B cell (primary cell): ENCODE data around the gene ADAMTSL2. TPM values are rescaled to one million over a fixed set of nuclear protein-coding genes. Genes with fewer than 3 reads are reported as not detected.

ENCODE experiments used
- ATAC-seq: fragments of 200-7000 bp; cut with Tn5 transposase; one replicate; pipeline ENCODE4 v1.10.0; 2021; ENCODE audit warnings: low read depth, mild to moderate bottlenecking, moderate number of reproducible peaks, moderate library complexity
- CTCF ChIA-PET: fragments of 350-600 bp; sonication (Branson Sonifier 250); formaldehyde crosslinking; loops from one replicate; lab custom pipeline; 2021; ENCODE audit warnings: antibody characterized with exemption, inconsistent platforms; lab: Charles Lee
- POLR2A ChIA-PET: fragments of 350-600 bp; sonication (Branson Sonifier 250); formaldehyde crosslinking; loops from one replicate; lab custom pipeline; 2021; ENCODE audit warnings: antibody characterized with exemption; lab: Charles Lee
- DNase-seq: peaks from one replicate; pipeline ENCODE4 v3.0.0; 2013
- H2AFZ ChIP-seq: 2 replicates; pipeline ENCODE4 v1.6.1; 2012; ENCODE audit warnings: mild to moderate bottlenecking, low read depth, low read length; ENCODE audit not compliant: insufficient read depth, poor library complexity, severe bottlenecking
- H3K27ac ChIP-seq, 2 donors: 1 replicate in 1 of 2; 2 replicates in 1 of 2; pipeline ENCODE4 v1.5.1; 2012 to 2013; ENCODE audit warnings: low read length in 2 of 2, mild to moderate bottlenecking in 2 of 2, moderate library complexity in 1 of 2
- H3K27me3 ChIP-seq, 4 experiments: fragments of 200-600 bp in 1 of 4; sonication (generic) in 1 of 4; replicated peaks in 1 of 4; 1 replicate in 2 of 4; 2 replicates in 2 of 4; pipeline versions ENCODE4 v1.6.1 to v1.7.0; 2013 to 2016; ENCODE audit warnings: low read length in 3 of 4, mild to moderate bottlenecking in 2 of 4, mixed read lengths in 1 of 4, moderate library complexity in 1 of 4; ENCODE audit not compliant: insufficient read depth in 4 of 4, control insufficient read depth in 3 of 4; ENCODE audit errors: control extremely low read depth in 1 of 4
- H3K36me3 ChIP-seq, 2 experiments: replicated peaks in 1 of 2; 1 replicate in 1 of 2; 2 replicates in 1 of 2; pipeline versions ENCODE4 v1.6.1 to v1.7.1; 2013; ENCODE audit warnings: low read length in 1 of 2; ENCODE audit not compliant: insufficient read depth in 2 of 2, control insufficient read depth in 1 of 2; ENCODE audit errors: control extremely low read depth in 1 of 2, extremely low read depth in 1 of 2
- H3K4me1 ChIP-seq, 2 donors: fragments of 200-600 bp in 1 of 2; sonication (generic) in 1 of 2; 1 replicate in 1 of 2; 2 replicates in 1 of 2; pipeline versions ENCODE4 v1.5.1 to v1.6.1; 2013 to 2017; ENCODE audit warnings: low read length in 2 of 2; ENCODE audit not compliant: control insufficient read depth in 2 of 2, insufficient read depth in 2 of 2
- H3K4me2 ChIP-seq: replicated peaks from 2 replicates; pipeline ENCODE3; 2012; ENCODE audit warnings: mild to moderate bottlenecking, low read depth, low read length; ENCODE audit not compliant: poor library complexity, severe bottlenecking
- H3K4me3 ChIP-seq, 5 experiments: fragments of 200-600 bp in 1 of 5; sonication (generic) in 1 of 5; 1 replicate in 3 of 5; 2 replicates in 2 of 5; pipeline versions ENCODE4 v1.5.1 to v1.7.0; 2011 to 2016; ENCODE audit warnings: low read length in 4 of 5, mild to moderate bottlenecking in 4 of 5, low read depth in 2 of 5, control low read depth in 1 of 5, moderate library complexity in 1 of 5; ENCODE audit not compliant: insufficient read depth in 1 of 5; ENCODE audit errors: control extremely low read depth in 1 of 5, extremely low read depth in 1 of 5
- H3K79me2 ChIP-seq: fragments of 200-600 bp; sonication (generic); one replicate; pipeline ENCODE4 v1.6.0; 2016; ENCODE audit warnings: low read length; ENCODE audit not compliant: control insufficient read depth, insufficient read depth
- H3K9ac ChIP-seq: fragments of 200-600 bp; sonication (generic); 2 replicates; pipeline ENCODE4 v1.6.1; 2017; ENCODE audit warnings: mild to moderate bottlenecking, low read length, moderate library complexity
- H3K9me3 ChIP-seq, 3 donors: one replicate each; pipeline versions ENCODE4 v1.6.1 to v1.7.1; 2013; ENCODE audit warnings: low read length in 2 of 3; ENCODE audit not compliant: control insufficient read depth in 2 of 3, insufficient read depth in 1 of 3; ENCODE audit errors: control extremely low read depth in 1 of 3
- H4K20me1 ChIP-seq: 2 replicates; pipeline ENCODE4 v1.6.0; 2012; ENCODE audit warnings: mild to moderate bottlenecking, low read length; ENCODE audit not compliant: insufficient read depth, control insufficient read depth, poor library complexity, severe bottlenecking
- H3K27ac Mint-ChIP-seq: one replicate; pipeline ENCODE4 v1.8.0; 2021; ENCODE audit warnings: mixed read lengths
- H3K27me3 Mint-ChIP-seq: one replicate; pipeline ENCODE4 v1.8.0; 2021; ENCODE audit warnings: mixed read lengths
- H3K4me1 Mint-ChIP-seq: one replicate; pipeline ENCODE4 v1.8.0; 2021; ENCODE audit warnings: mixed read lengths
- H3K4me3 Mint-ChIP-seq: one replicate; pipeline ENCODE4 v1.8.0; 2021; ENCODE audit warnings: mixed read lengths
- H3K9me3 Mint-ChIP-seq: one replicate; pipeline ENCODE4 v1.8.0; 2022; ENCODE audit warnings: mixed read lengths; ENCODE audit not compliant: insufficient read depth
- EZH2 ChIP-seq: IDR thresholded peaks from 2 replicates; pipeline ENCODE4 v1.6.1; 2012; ENCODE audit warnings: borderline replicate concordance, low read depth, mild to moderate bottlenecking, moderate library complexity, low read length; ENCODE audit not compliant: insufficient read depth, poor library complexity, severe bottlenecking
- whole genome bisulfite sequencing: methylation state at CpG from one replicate; pipeline ENCODE4 v1.1.5; 2013; ENCODE audit warnings: missing lambda C conversion rate; ENCODE audit not compliant: insufficient coverage; 5-methylcytosine and 5-hydroxymethylcytosine counted together
- intact Hi-C: fragments of 100-400 bp; cut with micrococcal nuclease; formaldehyde crosslinking; loops from one replicate; pipeline ENCODE4 v1.10.0; 2022
- polyA plus RNA-seq: library from polyadenylated mRNA; depleted of rRNA; stranded (reverse); fragments of >200 nt; gene quantifications from 2 replicates; pipeline ENCODE4 v1.2.3, GENCODE V29; 2012
- total RNA-seq, 2 donors: library from RNA; stranded (reverse); fragments of 120-200 nt in 1 of 2; gene quantifications; 1 replicate in 1 of 2; 2 replicates in 1 of 2; pipeline versions ENCODE4 v1.2.3 to v1.2.4, GENCODE V29; 2013 to 2022
- TF ChIP-seq, protein P1 (sequence below): fragments of 200-600 bp; IDR thresholded peaks from one replicate; pipeline ENCODE4 v1.8.0; 2022; ENCODE audit warnings: antibody characterized with exemption, mild to moderate bottlenecking

The ADAMTSL2 gene
- total and polyA plus RNA-seq, 2 donors (not counting 1 experiment from before 2014, with no cell fraction given), result 0.03 TPM; not detected in 1

GRCh38 chr9:133605446-133605845 lies 70.9 kb downstream of the ADAMTSL2 start:
- POLR2A ChIA-PET, result no interaction called here

More at GRCh38 chr9:133605446-133605845, 70.9 kb downstream of the ADAMTSL2 start:
- 86% methylated on average over 9 of the region's 17 CpGs for WGBS
- no peaks in the 10 kb centered on the region for H3K36me3 ChIP-seq
- Mint-ChIP-seq H3K9me3 (no peaks in the 10 kb centered on the region), H3K27me3 (peaks cover 51% of the 10 kb centered on the region), H3K4me1 (peaks cover 7% of the 10 kb centered on the region), H3K27ac (no peak overlapping the region), H3K4me3 (no peak overlapping the region)
- H3K27ac ChIP-seq, result no peak overlapping the region
- peaks cover 0 to 58% (median 5%) of the 10 kb centered on the region in 4 experiments for H3K27me3 ChIP-seq
- DNase-seq (no peak), ATAC-seq (no peak)
- CTCF ChIA-PET, result interaction anchor here (0.7 kb wide), 1 partner anchor 388 kb away, joined by 3 read pairs; no protein-coding TSS in a partner anchor
- no peaks in the 10 kb centered on the region for H3K4me1 ChIP-seq
- no peak overlapping the region for H3K4me2 ChIP-seq
- no peak overlapping the region for H2AFZ ChIP-seq
- no peak overlapping the region for H3K9ac ChIP-seq
- no peaks in the 10 kb centered on the region for H4K20me1 ChIP-seq
- no peaks in the 10 kb centered on the region for H3K79me2 ChIP-seq
- peaks cover 0 to 5% (median 0%) of the 10 kb centered on the region in 3 donors for H3K9me3 ChIP-seq
- TF ChIP-seq, protein P1, sequence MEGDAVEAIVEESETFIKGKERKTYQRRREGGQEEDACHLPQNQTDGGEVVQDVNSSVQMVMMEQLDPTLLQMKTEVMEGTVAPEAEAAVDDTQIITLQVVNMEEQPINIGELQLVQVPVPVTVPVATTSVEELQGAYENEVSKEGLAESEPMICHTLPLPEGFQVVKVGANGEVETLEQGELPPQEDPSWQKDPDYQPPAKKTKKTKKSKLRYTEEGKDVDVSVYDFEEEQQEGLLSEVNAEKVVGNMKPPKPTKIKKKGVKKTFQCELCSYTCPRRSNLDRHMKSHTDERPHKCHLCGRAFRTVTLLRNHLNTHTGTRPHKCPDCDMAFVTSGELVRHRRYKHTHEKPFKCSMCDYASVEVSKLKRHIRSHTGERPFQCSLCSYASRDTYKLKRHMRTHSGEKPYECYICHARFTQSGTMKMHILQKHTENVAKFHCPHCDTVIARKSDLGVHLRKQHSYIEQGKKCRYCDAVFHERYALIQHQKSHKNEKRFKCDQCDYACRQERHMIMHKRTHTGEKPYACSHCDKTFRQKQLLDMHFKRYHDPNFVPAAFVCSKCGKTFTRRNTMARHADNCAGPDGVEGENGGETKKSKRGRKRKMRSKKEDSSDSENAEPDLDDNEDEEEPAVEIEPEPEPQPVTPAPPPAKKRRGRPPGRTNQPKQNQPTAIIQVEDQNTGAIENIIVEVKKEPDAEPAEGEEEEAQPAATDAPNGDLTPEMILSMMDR, result no peak
- TF ChIP-seq EZH2, result no peak
- H3K4me3 ChIP-seq, result no peak overlapping the region
- intact Hi-C loops, result no loop called here
